ENCODE results near the gene STEAP3. TPM values are rescaled to one million over a fixed set of nuclear protein-coding genes. Genes with fewer than 3 reads are reported as not detected.

The STEAP3 gene
- total RNA-seq, 1 experiment from 2014 or later, result 32.3 TPM

GRCh38 chr2:119174216-119174992, 49.2 kb upstream of the STEAP3 start:
- ChIA-PET POLR2A (no interaction called here), CTCF (interaction anchor here (0.6 to 2.7 kb wide), 3 partner anchors 9 to 292 kb away, joined by 3 to 16 read pairs (median 3); no protein-coding TSS in a partner anchor), RAD21 (ENCODE audit: low non-redundant PET in 1 of 2, low total read pairs in 2 of 2, uncharacterized antibody in 2 of 2, unreplicated experiment in 2 of 2) (no interaction called here)
- DNase-seq (ENCODE audit: low read depth, low spot score) (peak; percentile 41), ATAC-seq (peak; percentile 96)
- Histone ChIP-seq H3K4me3 (replicated peaks in 1 of 2; ENCODE audit: low read depth in 1 of 2, low read length in 2 of 2) (no peak overlapping the region), H3K9ac (ENCODE audit: low read length) (no peak overlapping the region), H3K9me2 (ENCODE audit: insufficient read depth) (no peaks in the 10 kb centered on the region), H3K4me1 (ENCODE audit: control insufficient read depth in 1 of 2, insufficient read depth in 2 of 2, low read length in 2 of 2) (peaks cover 3% of the 10 kb centered on the region in 2 experiments; a peak in 2 of 4 replicates), H3K27ac (ENCODE audit: low read depth, low read length) (no peak overlapping the region), H3K27me3 (ENCODE audit: insufficient read depth, low read length) (peaks cover 6% of the 10 kb centered on the region; the same call in 1 of the 2 replicates), H3K36me3 (ENCODE audit: control insufficient read depth in 1 of 2, insufficient read depth in 2 of 2, low read length in 2 of 2) (no peaks in the 10 kb centered on the region), H4K20me1 (ENCODE audit: insufficient read depth) (no peaks in the 10 kb centered on the region), H2AFZ (ENCODE audit: low read depth, low read length, poor library complexity, severe bottlenecking) (no peak overlapping the region), H3K9me3 (ENCODE audit: control insufficient read depth in 1 of 2, insufficient read depth in 1 of 2, low read depth in 1 of 2, low read length in 2 of 2) (no peaks in the 10 kb centered on the region), H3K79me2 (ENCODE audit: insufficient read depth, low read length) (no peaks in the 10 kb centered on the region), H3K4me2 (ENCODE audit: low read length) (no peak overlapping the region)
- peak; percentile 83 to 98 (median 91) for TF ChIP-seq CTCF (IDR thresholded peaks at IDR 0.05 in 2 of 3, conservative IDR thresholded peaks at IDR 0.05 in 1 of 3; ENCODE audit: borderline replicate concordance in 1 of 3, insufficient read depth in 1 of 3, low read depth in 2 of 3, low read length in 2 of 3)
- TF ChIP-seq, protein P1, sequence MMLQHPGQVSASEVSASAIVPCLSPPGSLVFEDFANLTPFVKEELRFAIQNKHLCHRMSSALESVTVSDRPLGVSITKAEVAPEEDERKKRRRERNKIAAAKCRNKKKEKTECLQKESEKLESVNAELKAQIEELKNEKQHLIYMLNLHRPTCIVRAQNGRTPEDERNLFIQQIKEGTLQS (IDR thresholded peaks at IDR 0.05), result no peak
- peak; percentile 29 for TF ChIP-seq YY1 (IDR thresholded peaks at IDR 0.05; ENCODE audit: extremely low read depth, insufficient replicate concordance, low read depth, low read length)
- TF ChIP-seq, protein P2, sequence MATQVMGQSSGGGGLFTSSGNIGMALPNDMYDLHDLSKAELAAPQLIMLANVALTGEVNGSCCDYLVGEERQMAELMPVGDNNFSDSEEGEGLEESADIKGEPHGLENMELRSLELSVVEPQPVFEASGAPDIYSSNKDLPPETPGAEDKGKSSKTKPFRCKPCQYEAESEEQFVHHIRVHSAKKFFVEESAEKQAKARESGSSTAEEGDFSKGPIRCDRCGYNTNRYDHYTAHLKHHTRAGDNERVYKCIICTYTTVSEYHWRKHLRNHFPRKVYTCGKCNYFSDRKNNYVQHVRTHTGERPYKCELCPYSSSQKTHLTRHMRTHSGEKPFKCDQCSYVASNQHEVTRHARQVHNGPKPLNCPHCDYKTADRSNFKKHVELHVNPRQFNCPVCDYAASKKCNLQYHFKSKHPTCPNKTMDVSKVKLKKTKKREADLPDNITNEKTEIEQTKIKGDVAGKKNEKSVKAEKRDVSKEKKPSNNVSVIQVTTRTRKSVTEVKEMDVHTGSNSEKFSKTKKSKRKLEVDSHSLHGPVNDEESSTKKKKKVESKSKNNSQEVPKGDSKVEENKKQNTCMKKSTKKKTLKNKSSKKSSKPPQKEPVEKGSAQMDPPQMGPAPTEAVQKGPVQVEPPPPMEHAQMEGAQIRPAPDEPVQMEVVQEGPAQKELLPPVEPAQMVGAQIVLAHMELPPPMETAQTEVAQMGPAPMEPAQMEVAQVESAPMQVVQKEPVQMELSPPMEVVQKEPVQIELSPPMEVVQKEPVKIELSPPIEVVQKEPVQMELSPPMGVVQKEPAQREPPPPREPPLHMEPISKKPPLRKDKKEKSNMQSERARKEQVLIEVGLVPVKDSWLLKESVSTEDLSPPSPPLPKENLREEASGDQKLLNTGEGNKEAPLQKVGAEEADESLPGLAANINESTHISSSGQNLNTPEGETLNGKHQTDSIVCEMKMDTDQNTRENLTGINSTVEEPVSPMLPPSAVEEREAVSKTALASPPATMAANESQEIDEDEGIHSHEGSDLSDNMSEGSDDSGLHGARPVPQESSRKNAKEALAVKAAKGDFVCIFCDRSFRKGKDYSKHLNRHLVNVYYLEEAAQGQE (IDR thresholded peaks at IDR 0.05; ENCODE audit: low read depth), result no peak
- peak; percentile 78 for TF ChIP-seq RAD21 (IDR thresholded peaks at IDR 0.05; ENCODE audit: low read depth)
- intact Hi-C loops (cut with micrococcal nuclease), result loop anchor here (1.0 kb wide), 3 partner anchors 146 to 292 kb away; no protein-coding TSS in a partner anchor
- BruUV-seq (replicated peaks), result no TSS peak

All from HCT116 (cell line).